ENCODE measurements around the gene PSMD11. TPM values are rescaled to one million over a fixed set of nuclear protein-coding genes. Genes with fewer than 3 reads are reported as not detected.

Gene PSMD11
- total RNA-seq, 2 experiments from 2014 or later: 81.0 to 137 TPM

DNA sequence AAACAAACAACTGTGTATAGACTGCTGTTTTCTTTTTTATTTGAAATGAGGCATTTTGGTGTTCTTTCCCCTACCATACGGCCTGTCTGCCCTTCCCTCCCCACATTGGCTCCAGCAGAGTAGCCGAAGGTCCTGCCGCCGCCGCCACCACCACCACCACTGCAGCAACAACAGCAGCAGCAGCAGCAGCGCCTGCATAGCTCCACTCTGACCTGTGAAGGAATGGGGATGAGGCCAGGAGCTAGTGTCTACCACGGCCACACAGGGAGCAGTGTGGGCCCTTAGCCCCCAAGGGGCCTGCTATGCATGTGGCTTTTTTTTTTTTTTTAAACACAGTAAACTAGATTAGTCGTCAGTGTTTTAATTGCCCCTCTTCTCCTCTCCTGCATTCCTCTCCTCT, 36.9 kb downstream of the PSMD11 start:
- Histone ChIP-seq H3K9me3 (ENCODE audit: low read length) (no peaks in the 10 kb centered on the region), H3K79me2 (ENCODE audit: insufficient read depth, low read depth, low read length) (no peaks in the 10 kb centered on the region)
- no peak for DNase-seq (ENCODE audit: low spot score)

DNA sequence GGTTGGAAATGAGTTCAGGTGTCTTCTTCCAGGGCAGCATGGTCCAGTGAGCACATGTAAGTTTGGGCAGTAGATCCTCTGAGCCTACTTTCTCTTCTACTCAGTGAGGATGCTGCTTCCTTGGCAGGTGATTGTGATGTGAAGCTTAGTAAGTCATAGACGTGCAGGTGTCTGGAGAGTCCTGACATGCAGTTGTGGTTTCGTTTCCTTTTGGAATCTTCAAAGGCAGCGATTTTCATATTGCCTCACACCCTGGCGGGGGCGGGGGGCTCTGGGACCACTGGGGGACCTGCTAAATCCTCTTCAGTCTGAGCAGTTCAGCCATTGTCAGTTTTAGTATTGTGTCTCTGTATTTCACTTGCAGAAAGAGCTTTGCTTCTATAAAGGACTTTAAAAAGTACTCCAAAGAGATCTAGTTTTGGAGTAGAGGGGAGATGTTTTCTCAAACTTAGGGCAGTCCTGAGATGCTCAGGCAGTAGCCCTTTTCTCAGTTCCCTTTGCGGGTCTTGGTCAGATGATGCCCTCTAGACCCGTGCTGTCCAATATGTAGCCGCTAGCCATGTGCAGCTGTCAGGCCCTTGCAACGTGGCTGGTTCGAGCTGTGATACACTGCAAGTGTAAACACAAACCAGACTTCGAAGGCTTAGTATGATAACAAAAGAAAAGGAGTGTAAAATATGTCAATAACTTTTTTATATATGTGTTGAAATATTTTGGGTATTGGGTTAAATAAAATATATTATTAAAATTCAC, 38.4 kb downstream of the PSMD11 start:
- CTCF ChIA-PET (ENCODE audit: unreplicated experiment): interaction anchor here (0.6 to 1.5 kb wide), 2 partner anchors 14 to 135 kb away, joined by 3 to 4 read pairs; no protein-coding TSS in a partner anchor

More for the DNA sequence above, 36.9 kb downstream of the PSMD11 start:
- ChIA-PET CTCF (ENCODE audit: unreplicated experiment) (no interaction called here), POLR2A (interaction anchor here (0.7 kb wide), 1 partner anchor 79 kb away, joined by 5 read pairs; no protein-coding TSS in a partner anchor)
- H3K4me2 ChIP-seq (ENCODE audit: low read length): no peak overlapping the region
- H3K27ac ChIP-seq (ENCODE audit: low read depth, low read length, poor library complexity, severe bottlenecking): peak overlapping the region; percentile 64
- H4K20me1 ChIP-seq (ENCODE audit: insufficient read depth, low read length): 0 out of 2 replicates have a peak, but pooled peaks cover 3% of the 10 kb centered on the region
- intact Hi-C loops (cut with micrococcal nuclease; ENCODE audit: unreplicated experiment): no loop called here
- no TSS peak for BruUV-seq (replicated peaks)
- no peaks in the 10 kb centered on the region for H3K9me2 ChIP-seq (ENCODE audit: insufficient read depth, low read length)
- H2AFZ ChIP-seq (ENCODE audit: low read length): no peak overlapping the region
- peaks cover 36% of the 10 kb centered on the region for H3K4me1 ChIP-seq (ENCODE audit: insufficient read depth, low read length, poor library complexity, severe bottlenecking)
- H3K4me3 ChIP-seq (ENCODE audit: low read depth, low read length, poor library complexity, severe bottlenecking): no peak overlapping the region
- peaks cover 67% of the 10 kb centered on the region for H3K36me3 ChIP-seq (ENCODE audit: insufficient read depth, low read length)
- no peak for TF ChIP-seq EZH2phosphoT487 (IDR thresholded peaks at IDR 0.05; ENCODE audit: borderline replicate concordance, low read depth, low read length)
- TF ChIP-seq, protein P1, sequence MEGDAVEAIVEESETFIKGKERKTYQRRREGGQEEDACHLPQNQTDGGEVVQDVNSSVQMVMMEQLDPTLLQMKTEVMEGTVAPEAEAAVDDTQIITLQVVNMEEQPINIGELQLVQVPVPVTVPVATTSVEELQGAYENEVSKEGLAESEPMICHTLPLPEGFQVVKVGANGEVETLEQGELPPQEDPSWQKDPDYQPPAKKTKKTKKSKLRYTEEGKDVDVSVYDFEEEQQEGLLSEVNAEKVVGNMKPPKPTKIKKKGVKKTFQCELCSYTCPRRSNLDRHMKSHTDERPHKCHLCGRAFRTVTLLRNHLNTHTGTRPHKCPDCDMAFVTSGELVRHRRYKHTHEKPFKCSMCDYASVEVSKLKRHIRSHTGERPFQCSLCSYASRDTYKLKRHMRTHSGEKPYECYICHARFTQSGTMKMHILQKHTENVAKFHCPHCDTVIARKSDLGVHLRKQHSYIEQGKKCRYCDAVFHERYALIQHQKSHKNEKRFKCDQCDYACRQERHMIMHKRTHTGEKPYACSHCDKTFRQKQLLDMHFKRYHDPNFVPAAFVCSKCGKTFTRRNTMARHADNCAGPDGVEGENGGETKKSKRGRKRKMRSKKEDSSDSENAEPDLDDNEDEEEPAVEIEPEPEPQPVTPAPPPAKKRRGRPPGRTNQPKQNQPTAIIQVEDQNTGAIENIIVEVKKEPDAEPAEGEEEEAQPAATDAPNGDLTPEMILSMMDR (conservative IDR thresholded peaks at IDR 0.05; ENCODE audit: low read length): no peak

More for the DNA sequence above, 38.4 kb downstream of the PSMD11 start:
- TF ChIP-seq EZH2phosphoT487 (IDR thresholded peaks at IDR 0.05; ENCODE audit: borderline replicate concordance, low read depth, low read length): no peak
- TF ChIP-seq, protein P1 (conservative IDR thresholded peaks at IDR 0.05; ENCODE audit: low read length): no peak
- BruUV-seq (replicated peaks): no TSS peak
- intact Hi-C loops (cut with micrococcal nuclease; ENCODE audit: unreplicated experiment): loop anchor here (1.0 kb wide), 5 partner anchors 41 to 273 kb away; no protein-coding TSS in a partner anchor
- no peaks in the 10 kb centered on the region for H3K9me2 ChIP-seq (ENCODE audit: insufficient read depth, low read length)
- H2AFZ ChIP-seq (ENCODE audit: low read length): no peak overlapping the region
- peak; percentile 63 for DNase-seq (ENCODE audit: low spot score)
- peaks cover 37% of the 10 kb centered on the region for H3K4me1 ChIP-seq (ENCODE audit: insufficient read depth, low read length, poor library complexity, severe bottlenecking)
- H3K79me2 ChIP-seq (ENCODE audit: insufficient read depth, low read depth, low read length): no peaks in the 10 kb centered on the region
- H4K20me1 ChIP-seq (ENCODE audit: insufficient read depth, low read length): 0 out of 2 replicates have a peak, but pooled peaks cover 3% of the 10 kb centered on the region
- POLR2A ChIA-PET: interaction anchor here (0.8 kb wide), 1 partner anchor 16 kb away, joined by 4 read pairs; no protein-coding TSS in a partner anchor
- H3K4me2 ChIP-seq (ENCODE audit: low read length): peak overlapping the region; percentile 55
- peaks cover 52% of the 10 kb centered on the region for H3K36me3 ChIP-seq (ENCODE audit: insufficient read depth, low read length)
- peak overlapping the region; percentile 64 for H3K27ac ChIP-seq (ENCODE audit: low read depth, low read length, poor library complexity, severe bottlenecking)
- H3K4me3 ChIP-seq (ENCODE audit: low read depth, low read length, poor library complexity, severe bottlenecking): no peak overlapping the region
- no peaks in the 10 kb centered on the region for H3K9me3 ChIP-seq (ENCODE audit: low read length)

Measured in OCI-LY7 (cell line).